Parathyroid adenoma (tissue), 2 donors: ENCODE measurements around the gene CCSER1.

Source experiments
- H2AFZ ChIP-seq: fragments of 300-600 bp; sonication (generic); one replicate; pipeline ENCODE4 v1.7.0; 2017; ENCODE audit warnings: antibody characterized with exemption, mild to moderate bottlenecking
- H3K27ac ChIP-seq: fragments of 300-600 bp; sonication (generic); one replicate; pipeline ENCODE4 v1.7.0; 2017
- H3K27me3 ChIP-seq: fragments of 300-600 bp; sonication (generic); one replicate; pipeline ENCODE4 v1.7.0; 2017; ENCODE audit warnings: low read length; ENCODE audit not compliant: control insufficient read depth, insufficient read depth
- H3K36me3 ChIP-seq: fragments of 300-600 bp; sonication (generic); one replicate; pipeline ENCODE4 v1.7.0; 2017; ENCODE audit warnings: low read length; ENCODE audit not compliant: control insufficient read depth, insufficient read depth
- H3K4me1 ChIP-seq: fragments of 300-600 bp; sonication (generic); one replicate; pipeline ENCODE4 v1.7.0; 2017; ENCODE audit warnings: control low read depth
- H3K4me2 ChIP-seq: fragments of 300-600 bp; sonication (generic); one replicate; pipeline ENCODE4 v1.7.0; 2017; ENCODE audit warnings: low read length
- H3K4me3 ChIP-seq: fragments of 300-600 bp; sonication (generic); one replicate; pipeline ENCODE4 v1.7.0; 2017; ENCODE audit warnings: low read depth, low read length
- H3K79me2 ChIP-seq: fragments of 300-600 bp; sonication (generic); one replicate; pipeline ENCODE4 v1.7.0; 2017; ENCODE audit warnings: control low read depth
- H3K9ac ChIP-seq: fragments of 300-600 bp; sonication (generic); one replicate; pipeline ENCODE4 v1.7.0; 2017; ENCODE audit warnings: mild to moderate bottlenecking
- H3K9me3 ChIP-seq: fragments of 300-600 bp; sonication (generic); one replicate; pipeline ENCODE4 v1.7.0; 2017; ENCODE audit warnings: low read length; ENCODE audit not compliant: control insufficient read depth
- CTCF ChIP-seq: fragments of 300-600 bp; sonication (generic); IDR thresholded peaks from one replicate; pipeline ENCODE4 v1.7.0; 2017; ENCODE audit warnings: antibody characterized with exemption, mild to moderate bottlenecking
- donor health status: primary hyperparathyroidism.

Gene CCSER1

GRCh38 chr4:90584051-90584450, 456.9 kb downstream of the CCSER1 start:
- Histone ChIP-seq H3K9ac (no peak overlapping the region), H3K4me3 (no peak overlapping the region), H3K4me1 (no peaks in the 10 kb centered on the region), H3K36me3 (no peaks in the 10 kb centered on the region), H2AFZ (no peak overlapping the region), H3K79me2 (no peaks in the 10 kb centered on the region), H3K9me3 (no peaks in the 10 kb centered on the region), H3K27ac (no peak overlapping the region), H3K4me2 (no peak overlapping the region), H3K27me3 (no peaks in the 10 kb centered on the region)
- no peak for TF ChIP-seq CTCF

- no peak overlapping the region for H3K27ac ChIP-seq
- no peak for TF ChIP-seq CTCF
- no peaks in the 10 kb centered on the region for H3K4me1 ChIP-seq
- H3K4me3 ChIP-seq, result no peak overlapping the region
- H2AFZ ChIP-seq, result no peak overlapping the region
- H3K4me2 ChIP-seq, result no peak overlapping the region
- no peaks in the 10 kb centered on the region for H3K36me3 ChIP-seq
- H3K9me3 ChIP-seq, result no peaks in the 10 kb centered on the region
- H3K79me2 ChIP-seq, result no peaks in the 10 kb centered on the region
- H3K27me3 ChIP-seq, result no peaks in the 10 kb centered on the region
- H3K9ac ChIP-seq, result no peak overlapping the region
Observed at GRCh38 chr4:90585961-90586360, 458.8 kb downstream of the CCSER1 start.

GRCh38 chr4:90586799-90587198, 459.6 kb downstream of the CCSER1 start:
- no peaks in the 10 kb centered on the region for H3K79me2 ChIP-seq
- H3K9ac ChIP-seq, result no peak overlapping the region
- H3K27me3 ChIP-seq, result no peaks in the 10 kb centered on the region
- H2AFZ ChIP-seq, result no peak overlapping the region
- no peak overlapping the region for H3K27ac ChIP-seq
- H3K4me3 ChIP-seq, result no peak overlapping the region
- no peaks in the 10 kb centered on the region for H3K9me3 ChIP-seq
- TF ChIP-seq CTCF, result no peak
- no peaks in the 10 kb centered on the region for H3K36me3 ChIP-seq
- no peak overlapping the region for H3K4me2 ChIP-seq
- H3K4me1 ChIP-seq, result no peaks in the 10 kb centered on the region

- no peaks in the 10 kb centered on the region for H3K4me1 ChIP-seq
- H3K27ac ChIP-seq, result no peak overlapping the region
- H3K9ac ChIP-seq, result no peak overlapping the region
- no peaks in the 10 kb centered on the region for H3K36me3 ChIP-seq
- no peak overlapping the region for H3K4me2 ChIP-seq
- H3K27me3 ChIP-seq, result no peaks in the 10 kb centered on the region
- no peaks in the 10 kb centered on the region for H3K79me2 ChIP-seq
- H3K4me3 ChIP-seq, result no peak overlapping the region
- no peaks in the 10 kb centered on the region for H3K9me3 ChIP-seq
- TF ChIP-seq CTCF, result no peak
- no peak overlapping the region for H2AFZ ChIP-seq
Observed at GRCh38 chr4:90597927-90598326, 470.7 kb downstream of the CCSER1 start.

GRCh38 chr4:90598741-90599140, 471.5 kb downstream of the CCSER1 start:
- Histone ChIP-seq H3K27me3 (no peaks in the 10 kb centered on the region), H3K9ac (no peak overlapping the region), H2AFZ (no peak overlapping the region), H3K36me3 (no peaks in the 10 kb centered on the region), H3K27ac (no peak overlapping the region), H3K4me1 (no peaks in the 10 kb centered on the region), H3K9me3 (no peaks in the 10 kb centered on the region), H3K79me2 (no peaks in the 10 kb centered on the region), H3K4me3 (no peak overlapping the region), H3K4me2 (no peak overlapping the region)
- no peak for TF ChIP-seq CTCF
